GM06990 (cell line): ENCODE results near the gene CYTH2.

Experiments used
- DNase-seq: peaks from one replicate; pipeline ENCODE4 v3.0.0-alpha.2; 2011; ENCODE audit not compliant: insufficient read length; ENCODE audit errors: extremely low read depth
- H3K27me3 ChIP-seq: replicated peaks from 2 replicates; pipeline ENCODE4 v1.6.0; 2011; ENCODE audit warnings: low read length; ENCODE audit not compliant: control insufficient read depth, insufficient read depth
- H3K36me3 ChIP-seq: 2 replicates; pipeline ENCODE4 v1.5.1; 2011; ENCODE audit warnings: low read length; ENCODE audit not compliant: control insufficient read depth, insufficient read depth
- H3K4me3 ChIP-seq: replicated peaks from 2 replicates; pipeline ENCODE4 v1.5.1; 2011; ENCODE audit warnings: low read depth, mild to moderate bottlenecking, control low read depth, low read length
- TF ChIP-seq, protein P1 (sequence below): IDR thresholded peaks from 2 replicates; pipeline ENCODE4 v1.5.1; 2011; ENCODE audit warnings: low read length, control low read depth, mild to moderate bottlenecking, inconsistent platforms; ENCODE audit not compliant: insufficient read depth, poor library complexity, severe bottlenecking

Gene CYTH2

DNA sequence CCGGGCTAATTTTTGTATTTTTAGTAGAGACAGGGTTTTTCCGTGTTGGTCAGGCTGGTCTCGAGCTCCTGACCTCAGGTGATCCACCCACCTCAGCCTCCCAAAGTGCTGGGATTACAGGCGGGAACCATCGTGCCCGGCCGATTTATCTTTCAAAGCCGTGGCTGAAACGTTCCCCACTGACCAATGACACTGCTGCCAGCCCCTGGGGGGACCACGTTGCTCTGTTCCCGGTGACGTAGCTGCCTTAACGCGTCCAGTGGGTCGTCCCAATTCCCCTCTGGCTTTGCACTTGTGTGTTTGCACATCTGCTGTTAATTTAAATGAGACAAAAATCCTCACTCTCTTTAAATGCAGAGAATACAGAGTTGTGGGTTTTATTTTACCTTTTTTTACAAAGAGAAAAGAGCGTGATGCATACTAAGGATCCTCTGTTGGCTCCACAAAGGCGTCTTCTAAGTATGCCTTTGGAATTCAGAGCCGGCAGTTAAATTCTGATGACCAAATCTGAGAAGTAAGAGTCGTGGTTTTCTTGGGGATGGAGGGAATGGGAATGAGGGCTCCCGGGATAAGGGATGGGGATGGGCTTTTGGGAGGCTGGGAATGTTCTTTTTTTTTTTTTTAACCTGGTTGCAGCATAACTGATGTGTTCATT, 61.0 kb downstream of the CYTH2 start:
- H3K27me3 ChIP-seq, result no peaks in the 10 kb centered on the region
- DNase-seq, result no peak
- no peak overlapping the region for H3K4me3 ChIP-seq
- TF ChIP-seq, protein P1, sequence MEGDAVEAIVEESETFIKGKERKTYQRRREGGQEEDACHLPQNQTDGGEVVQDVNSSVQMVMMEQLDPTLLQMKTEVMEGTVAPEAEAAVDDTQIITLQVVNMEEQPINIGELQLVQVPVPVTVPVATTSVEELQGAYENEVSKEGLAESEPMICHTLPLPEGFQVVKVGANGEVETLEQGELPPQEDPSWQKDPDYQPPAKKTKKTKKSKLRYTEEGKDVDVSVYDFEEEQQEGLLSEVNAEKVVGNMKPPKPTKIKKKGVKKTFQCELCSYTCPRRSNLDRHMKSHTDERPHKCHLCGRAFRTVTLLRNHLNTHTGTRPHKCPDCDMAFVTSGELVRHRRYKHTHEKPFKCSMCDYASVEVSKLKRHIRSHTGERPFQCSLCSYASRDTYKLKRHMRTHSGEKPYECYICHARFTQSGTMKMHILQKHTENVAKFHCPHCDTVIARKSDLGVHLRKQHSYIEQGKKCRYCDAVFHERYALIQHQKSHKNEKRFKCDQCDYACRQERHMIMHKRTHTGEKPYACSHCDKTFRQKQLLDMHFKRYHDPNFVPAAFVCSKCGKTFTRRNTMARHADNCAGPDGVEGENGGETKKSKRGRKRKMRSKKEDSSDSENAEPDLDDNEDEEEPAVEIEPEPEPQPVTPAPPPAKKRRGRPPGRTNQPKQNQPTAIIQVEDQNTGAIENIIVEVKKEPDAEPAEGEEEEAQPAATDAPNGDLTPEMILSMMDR, result no peak
- no peaks in the 10 kb centered on the region for H3K36me3 ChIP-seq

DNA sequence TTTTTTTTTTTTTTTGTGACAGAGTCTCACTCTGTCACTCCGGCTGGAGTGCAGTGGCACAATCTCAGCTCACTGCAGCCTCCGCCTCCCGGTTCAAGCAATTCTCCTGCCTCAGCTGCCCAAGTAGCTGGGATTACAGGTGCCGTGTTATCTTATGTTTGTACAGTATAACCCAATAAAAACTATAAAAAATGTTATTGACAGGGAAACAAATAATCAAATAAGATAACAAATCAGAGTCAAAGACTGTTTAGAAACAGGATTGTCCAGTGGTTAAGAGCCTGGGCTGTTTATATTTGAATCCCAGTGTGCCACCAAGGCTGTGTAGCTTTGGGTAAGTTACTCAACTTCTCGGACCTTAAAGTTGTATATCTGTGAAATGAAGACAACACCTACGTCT, 61.6 kb downstream of the CYTH2 start:
- Histone ChIP-seq H3K4me3 (no peak overlapping the region), H3K27me3 (no peaks in the 10 kb centered on the region), H3K36me3 (no peaks in the 10 kb centered on the region)
- TF ChIP-seq, protein P1, result no peak
- no peak for DNase-seq
